Caco-2 (cell line): ENCODE data around the gene CHRNB2. TPM values are rescaled to one million over a fixed set of nuclear protein-coding genes. Genes with fewer than 3 reads are reported as not detected.

Experiments used
- total RNA-seq: library from RNA; stranded (reverse); gene quantifications from 2 replicates; pipeline ENCODE4 v1.2.3, GENCODE V29; 2022

The CHRNB2 gene
- total RNA-seq, 1 experiment from 2014 or later: 0.09 TPM

Other genes starting within 250 kb of the CHRNB2 start
- gene AQP10, start 246.7 kb upstream of the CHRNB2 start, total RNA-seq: 0.50 and 1.3 TPM in 2 replicates
- 10.5 and 10.6 TPM in 2 replicates for gene ATP8B2, start 242.3 kb upstream of the CHRNB2 start, total RNA-seq
- gene IL6R, start 162.4 kb upstream of the CHRNB2 start, total RNA-seq: 4.9 and 5.8 TPM in 2 replicates
- not detected in 2 replicates for gene TDRD10, start 65.6 kb upstream of the CHRNB2 start, total RNA-seq
- gene SHE, start 65.4 kb upstream of the CHRNB2 start, total RNA-seq: 0.07 TPM in 1 of 2 replicates, not detected in the other
- 92.2 and 93.2 TPM in 2 replicates for gene UBE2Q1, start 9.1 kb upstream of the CHRNB2 start, total RNA-seq
- gene ADAR, start 40.4 kb downstream of the CHRNB2 start, total RNA-seq: 178 and 190 TPM in 2 replicates